GM10266 (cell line): ENCODE data around the gene ITGBL1.

ENCODE experiments used
- DNase-seq: peaks from one replicate; pipeline ENCODE4 v3.0.0; 2012; ENCODE audit errors: extremely low spot score
- CTCF ChIP-seq: IDR thresholded peaks from 2 replicates; pipeline ENCODE4 v1.5.1; 2012; ENCODE audit warnings: mild to moderate bottlenecking, low read depth; ENCODE audit not compliant: control insufficient read depth, insufficient read depth; ENCODE audit errors: missing control alignments

The ITGBL1 gene

GRCh38 chr13:101416181-101417042, 36.1 kb upstream of the ITGBL1 start, which contains the start of gene NALCN:
NALCN (minus strand) TSS chr13:101416508; CDS start chr13:101399126, 17,382 bp downstream.
- DNase-seq: no peak
- no peak for TF ChIP-seq CTCF

- no peak for TF ChIP-seq CTCF
- no peak for DNase-seq
Measured at GRCh38 chr13:101417043-101417406, 35.5 kb upstream of the ITGBL1 start.

GRCh38 chr13:101417501-101417900, 35.0 kb upstream of the ITGBL1 start:
- TF ChIP-seq CTCF: no peak
- no peak for DNase-seq

GRCh38 chr13:101423872-101424271, 28.6 kb upstream of the ITGBL1 start:
- no peak for TF ChIP-seq CTCF
- DNase-seq: no peak

- DNase-seq: no peak
- TF ChIP-seq CTCF: no peak
Measured at GRCh38 chr13:101424381-101425155, 27.9 kb upstream of the ITGBL1 start.

GRCh38 chr13:101425156-101425471, 27.4 kb upstream of the ITGBL1 start:
- no peak for DNase-seq
- no peak for TF ChIP-seq CTCF

- no peak for TF ChIP-seq CTCF
- DNase-seq: no peak
Measured at GRCh38 chr13:101425623-101426022, 26.9 kb upstream of the ITGBL1 start.
